Stimulated activated naive CD8-positive, alpha-beta T cell treated with anti-CD3 and anti-CD28 coated beads, Interleukin-15, Interleukin-2, amounts not matched to agents 100 U/mL and 50 U/mL, for 24 hours (primary cell): ENCODE results near the gene MRPL49.
A peak's percentile ranks its signal among the peaks of the same experiment; 100 is the strongest.

Experiments
- ATAC-seq: fragments of 150-1000 bp; cut with Tn5 transposase; one replicate; pipeline ENCODE4 v1.10.0; 2021
- DNase-seq: peaks from one replicate; pipeline ENCODE4 v3.0.0; 2021

The MRPL49 gene

DNA sequence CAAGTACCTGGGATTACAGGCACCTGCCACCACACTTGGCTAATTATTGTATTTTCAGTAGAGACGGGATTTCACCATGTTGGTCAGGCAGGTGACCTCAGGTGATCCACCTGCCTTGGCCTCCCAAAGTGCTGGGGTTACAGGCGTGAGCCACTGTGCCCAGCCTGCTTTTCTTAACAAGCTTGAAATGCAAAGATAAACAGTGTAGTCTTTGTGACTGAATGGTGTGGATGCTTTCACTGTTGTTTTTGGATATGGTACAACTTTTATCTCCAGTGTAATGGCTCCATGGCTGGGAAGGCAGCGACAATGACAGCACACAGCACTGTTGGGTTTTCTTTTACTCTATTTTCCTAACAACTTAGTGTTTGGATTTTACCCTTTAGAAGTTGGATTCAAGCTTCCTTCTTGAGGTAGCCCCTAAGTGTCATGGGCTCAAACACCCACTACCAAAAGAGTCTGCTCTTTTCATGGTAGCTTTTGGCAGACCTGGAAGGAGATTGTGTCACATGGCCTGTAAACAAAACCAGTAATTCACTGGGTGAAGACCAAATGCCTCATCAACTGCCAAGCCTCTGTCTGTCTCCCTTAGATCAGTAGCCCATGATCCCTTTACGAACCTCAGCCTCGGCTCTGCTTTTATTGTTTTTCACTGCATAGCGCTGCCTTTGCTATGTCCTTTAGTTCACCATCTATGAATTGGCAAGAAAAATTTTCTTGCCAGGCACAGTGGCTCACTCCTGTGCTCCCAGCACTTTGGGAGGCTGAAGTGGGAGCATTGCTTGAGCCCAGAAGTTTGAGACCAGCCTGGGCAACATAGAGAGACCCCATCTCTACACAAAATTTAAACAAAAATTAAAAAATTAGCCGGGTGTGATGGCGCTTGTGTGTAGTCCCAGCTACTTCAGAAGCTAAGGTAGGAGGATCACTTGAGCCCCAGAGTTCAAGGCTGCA lies 19.7 kb upstream of the MRPL49 start:
- no peak for DNase-seq
- ATAC-seq, result no peak

DNA sequence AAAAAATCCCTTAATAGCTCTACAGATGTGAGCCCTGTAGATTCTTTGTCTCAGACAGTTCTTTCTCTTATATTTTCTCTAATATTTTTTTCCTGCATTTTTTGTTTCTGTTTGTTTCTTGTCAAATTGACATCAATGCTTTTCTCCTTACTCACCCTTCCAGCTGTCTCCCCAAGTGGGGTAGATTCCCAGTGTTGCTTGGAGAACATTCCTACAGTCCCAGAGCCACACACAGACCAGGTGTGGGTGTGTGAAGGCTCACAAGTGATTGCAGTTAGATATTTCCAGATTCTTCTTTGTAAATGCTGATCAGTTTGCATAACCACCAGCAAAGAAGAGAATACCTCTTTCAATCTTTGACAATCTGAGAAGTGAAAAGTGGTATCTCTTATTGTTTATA lies 18.6 kb upstream of the MRPL49 start:
- DNase-seq (no peak), ATAC-seq (no peak)

DNA sequence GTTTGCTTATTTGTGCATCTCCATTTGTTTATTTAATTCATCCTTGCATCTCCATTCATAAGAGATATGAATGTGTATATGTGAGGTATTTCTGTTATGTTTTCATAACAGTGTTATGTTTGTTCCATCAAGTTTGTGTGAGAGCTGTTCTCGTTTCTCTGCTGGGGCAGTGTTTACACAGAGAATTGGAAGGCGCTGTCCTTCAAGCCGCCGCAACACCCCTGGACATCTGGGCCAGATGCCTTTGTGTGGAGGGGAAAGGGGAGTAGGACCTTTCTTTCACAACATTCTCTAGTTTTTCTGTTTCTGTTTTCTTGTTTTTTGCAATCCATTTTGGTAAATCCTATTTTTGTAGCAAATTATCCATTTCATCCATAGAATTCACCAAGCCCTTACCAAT lies 17.5 kb upstream of the MRPL49 start:
- no peak for ATAC-seq

DNA sequence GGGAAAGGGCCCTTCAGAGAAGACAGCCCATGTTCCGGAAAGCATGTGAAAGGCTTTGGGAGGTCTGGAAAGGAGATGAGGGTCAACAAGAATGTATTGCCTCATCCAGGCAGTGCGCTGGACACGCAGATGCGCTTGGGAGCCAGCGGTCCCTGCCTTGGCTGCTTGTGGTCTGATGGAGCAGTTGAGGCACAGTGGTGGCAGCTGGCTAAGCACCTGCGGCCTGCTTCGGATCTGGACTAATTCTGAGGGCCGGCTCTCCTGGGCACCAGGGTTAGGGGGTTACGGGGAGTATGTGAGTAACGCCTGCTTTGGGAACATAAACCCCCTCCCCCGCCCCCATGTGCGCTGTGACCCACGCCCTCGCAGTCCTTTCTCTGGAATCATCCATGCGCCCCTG lies 15.0 kb upstream of the MRPL49 start:
- ATAC-seq (no peak), DNase-seq (no peak)

More for the DNA sequence above, 17.5 kb upstream of the MRPL49 start:
- DNase-seq, result no peak

DNA sequence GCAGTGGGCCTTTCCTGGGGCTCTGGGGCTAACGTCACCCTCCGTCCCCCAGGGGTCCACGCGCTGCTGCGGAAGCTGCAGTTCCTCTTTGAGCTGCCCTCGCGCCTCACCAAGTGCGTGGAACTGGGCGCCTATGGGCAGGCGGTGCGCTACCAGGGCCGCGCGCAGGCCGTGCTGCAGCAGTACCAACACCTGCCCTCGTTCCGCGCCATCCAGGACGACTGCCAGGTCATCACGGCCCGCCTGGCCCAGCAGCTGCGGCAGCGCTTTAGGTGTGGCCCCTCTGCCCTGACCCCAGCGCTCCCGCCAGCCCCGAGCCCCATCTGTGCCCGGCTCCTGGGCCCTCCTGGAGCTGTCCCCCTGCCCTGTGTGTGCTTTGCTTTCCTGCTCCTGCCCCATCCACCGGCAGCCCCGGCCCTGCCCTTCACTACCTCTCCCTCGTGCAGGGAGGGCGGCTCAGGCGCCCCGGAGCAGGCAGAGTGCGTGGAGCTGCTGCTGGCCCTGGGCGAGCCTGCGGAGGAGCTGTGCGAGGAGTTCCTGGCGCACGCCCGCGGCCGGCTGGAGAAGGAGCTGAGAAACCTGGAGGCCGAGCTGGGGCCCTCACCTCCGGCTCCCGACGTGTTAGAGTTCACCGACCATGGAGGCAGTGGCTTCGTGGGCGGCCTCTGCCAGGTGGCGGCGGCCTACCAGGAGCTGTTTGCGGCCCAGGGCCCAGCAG lies 14.2 kb upstream of the MRPL49 start:
- ATAC-seq, result no peak
- DNase-seq, result no peak

DNA sequence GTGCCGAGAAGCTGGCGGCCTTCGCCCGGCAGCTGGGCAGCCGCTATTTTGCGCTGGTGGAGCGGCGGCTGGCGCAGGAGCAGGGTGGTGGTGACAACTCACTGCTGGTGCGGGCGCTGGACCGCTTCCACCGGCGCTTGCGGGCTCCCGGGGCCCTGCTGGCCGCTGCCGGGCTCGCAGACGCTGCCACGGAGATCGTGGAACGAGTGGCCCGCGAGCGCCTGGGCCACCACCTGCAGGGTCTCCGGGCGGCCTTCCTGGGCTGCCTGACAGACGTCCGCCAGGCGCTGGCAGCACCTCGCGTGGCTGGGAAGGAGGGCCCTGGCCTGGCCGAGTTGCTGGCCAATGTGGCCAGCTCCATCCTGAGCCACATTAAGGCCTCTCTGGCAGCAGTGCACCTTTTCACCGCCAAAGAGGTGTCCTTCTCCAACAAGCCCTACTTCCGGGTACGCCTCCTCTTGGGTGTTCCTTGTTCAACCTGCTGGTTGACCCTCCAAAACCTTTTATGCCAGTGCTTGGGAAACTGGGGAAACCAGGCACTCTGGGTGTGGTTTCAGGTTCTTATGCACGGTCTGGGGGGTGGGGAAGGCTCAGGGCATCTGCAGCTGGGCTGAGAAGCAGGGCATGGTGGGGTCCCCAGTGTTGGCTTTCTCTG lies 13.5 kb upstream of the MRPL49 start:
- DNase-seq (no peak), ATAC-seq (no peak)

DNA sequence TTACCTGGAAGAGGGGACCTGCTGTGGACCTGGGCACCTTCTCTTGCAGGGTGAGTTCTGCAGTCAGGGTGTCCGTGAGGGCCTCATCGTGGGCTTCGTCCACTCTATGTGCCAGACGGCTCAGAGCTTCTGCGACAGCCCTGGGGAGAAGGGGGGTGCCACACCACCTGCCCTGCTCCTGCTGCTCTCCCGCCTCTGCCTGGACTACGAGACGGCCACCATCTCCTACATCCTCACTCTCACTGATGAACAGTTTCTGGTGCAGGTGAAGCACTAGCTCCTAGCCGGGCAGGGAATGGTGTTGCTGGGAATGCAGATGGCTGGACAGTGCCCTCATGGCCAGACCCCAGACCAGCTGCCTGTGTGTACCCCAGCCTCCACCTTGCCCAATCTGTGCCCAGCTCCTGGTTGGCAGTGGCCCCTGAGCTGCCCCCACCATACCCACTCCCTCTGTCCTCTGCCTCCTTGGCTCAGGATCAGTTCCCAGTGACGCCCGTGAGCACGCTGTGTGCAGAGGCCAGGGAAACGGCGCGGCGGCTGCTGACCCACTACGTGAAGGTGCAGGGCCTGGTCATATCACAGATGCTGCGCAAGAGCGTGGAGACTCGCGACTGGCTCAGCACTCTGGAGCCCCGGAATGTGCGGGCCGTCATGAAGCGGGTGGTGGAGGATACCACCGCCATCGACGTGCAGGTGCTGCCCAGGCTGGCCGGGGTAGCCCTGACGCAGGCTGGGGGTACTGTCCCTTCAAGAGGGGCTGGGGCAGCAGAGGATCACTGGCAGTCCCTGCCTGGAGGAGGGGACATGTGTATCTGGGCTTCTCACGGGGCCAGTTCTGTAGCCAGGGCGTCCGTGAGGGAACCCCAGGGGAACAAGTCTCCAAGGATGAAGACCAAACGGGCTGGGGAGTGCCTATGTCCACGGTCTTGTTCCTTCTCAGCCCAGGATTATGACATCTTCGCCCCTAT lies 12.6 kb upstream of the MRPL49 start:
- DNase-seq, result no peak
- no peak for ATAC-seq

DNA sequence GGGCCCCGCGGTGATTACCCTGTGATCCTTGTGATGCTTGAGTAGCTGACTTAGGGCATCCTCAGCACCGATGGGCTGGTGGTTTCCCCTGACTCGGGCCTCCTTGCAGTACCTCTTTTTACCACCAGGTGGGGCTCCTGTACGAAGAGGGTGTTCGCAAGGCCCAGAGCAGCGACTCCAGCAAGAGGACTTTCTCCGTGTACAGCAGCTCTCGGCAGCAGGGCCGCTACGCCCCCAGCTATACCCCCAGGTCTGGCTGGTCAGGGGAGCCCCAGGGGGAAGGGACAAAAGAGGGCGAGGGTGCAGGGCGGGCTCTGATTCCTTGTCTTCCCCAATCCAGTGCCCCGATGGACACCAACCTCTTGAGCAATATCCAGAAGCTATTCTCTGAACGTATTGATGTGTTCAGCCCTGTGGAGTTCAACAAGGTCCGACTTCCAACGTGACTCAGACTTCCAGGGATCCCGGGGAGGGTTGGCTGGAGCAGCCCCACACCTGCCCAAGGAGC lies 11.7 kb upstream of the MRPL49 start:
- DNase-seq, result peak; percentile 99
- peak; percentile 52 for ATAC-seq

DNA sequence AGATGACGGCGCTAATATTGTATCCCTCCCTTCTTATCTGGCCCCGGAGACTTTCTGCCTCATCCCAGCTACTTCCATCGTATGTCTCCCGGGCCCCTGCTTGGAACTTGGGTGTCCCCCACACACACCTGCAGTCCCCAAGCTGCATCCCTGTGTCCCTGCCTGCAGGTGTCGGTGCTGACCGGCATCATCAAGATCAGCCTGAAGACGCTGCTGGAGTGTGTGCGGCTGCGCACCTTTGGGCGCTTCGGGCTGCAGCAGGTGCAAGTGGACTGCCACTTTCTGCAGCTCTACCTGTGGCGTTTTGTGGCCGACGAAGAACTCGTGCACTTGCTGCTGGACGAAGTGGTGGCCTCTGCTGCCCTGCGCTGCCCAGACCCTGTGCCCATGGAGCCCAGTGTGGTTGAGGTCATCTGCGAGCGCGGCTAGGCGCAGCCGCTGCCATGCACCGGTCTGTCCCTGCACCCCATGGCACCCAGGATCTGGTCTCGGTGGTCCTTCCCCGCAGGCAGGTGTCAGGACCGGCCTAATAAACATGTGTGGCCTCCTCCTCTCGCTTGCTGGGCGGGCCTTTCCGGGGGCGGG lies 10.9 kb upstream of the MRPL49 start:
- DNase-seq (no peak), ATAC-seq (no peak)

DNA sequence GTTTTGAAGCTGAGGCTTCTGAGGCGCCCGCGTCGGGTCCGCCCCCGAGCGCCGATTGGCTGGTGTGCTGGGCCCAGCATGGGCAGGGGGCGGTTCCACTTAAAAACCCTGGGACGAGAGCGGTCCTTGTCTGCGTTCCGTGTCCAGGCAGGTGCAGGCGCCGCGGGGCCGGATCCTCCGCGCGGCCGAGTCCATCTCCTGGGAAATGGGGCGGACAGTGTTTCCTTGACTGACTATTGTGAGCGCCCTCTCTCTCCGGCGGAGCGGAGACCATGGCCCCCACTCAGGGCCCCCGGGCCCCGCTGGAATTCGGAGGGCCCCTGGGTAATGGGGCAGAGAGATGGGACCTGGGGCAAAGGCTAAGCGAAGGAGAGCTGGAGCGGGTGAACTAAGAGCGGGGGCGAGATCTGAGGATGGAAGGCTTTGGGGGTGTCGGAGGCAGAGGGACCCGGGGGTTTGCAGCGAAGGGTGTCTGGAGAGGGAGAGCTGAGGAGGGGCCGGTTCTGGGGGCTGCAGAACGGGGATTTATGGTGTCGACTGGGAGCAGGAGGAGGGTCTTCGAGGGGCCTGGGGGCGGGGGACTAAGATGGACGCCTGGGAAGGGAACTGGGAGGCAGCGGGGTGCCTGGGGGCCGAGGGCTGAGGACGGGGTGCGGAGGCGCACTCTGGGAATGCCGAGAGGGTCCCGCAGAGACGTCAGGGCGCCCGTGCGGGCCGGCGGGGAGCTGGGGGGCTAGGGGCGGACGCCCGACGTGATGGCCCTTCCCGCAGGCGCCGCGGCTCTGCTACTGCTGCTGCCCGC lies 10.2 kb upstream of the MRPL49 start, which contains the start of gene TM7SF2:
Gene TM7SF2, plus strand, starts transcription at position 129 of the 802 bp plus-strand sequence. Its CDS starts 144 bp downstream, at position 273.
- peak; percentile 97 for DNase-seq
- ATAC-seq, result peak; percentile 79

DNA sequence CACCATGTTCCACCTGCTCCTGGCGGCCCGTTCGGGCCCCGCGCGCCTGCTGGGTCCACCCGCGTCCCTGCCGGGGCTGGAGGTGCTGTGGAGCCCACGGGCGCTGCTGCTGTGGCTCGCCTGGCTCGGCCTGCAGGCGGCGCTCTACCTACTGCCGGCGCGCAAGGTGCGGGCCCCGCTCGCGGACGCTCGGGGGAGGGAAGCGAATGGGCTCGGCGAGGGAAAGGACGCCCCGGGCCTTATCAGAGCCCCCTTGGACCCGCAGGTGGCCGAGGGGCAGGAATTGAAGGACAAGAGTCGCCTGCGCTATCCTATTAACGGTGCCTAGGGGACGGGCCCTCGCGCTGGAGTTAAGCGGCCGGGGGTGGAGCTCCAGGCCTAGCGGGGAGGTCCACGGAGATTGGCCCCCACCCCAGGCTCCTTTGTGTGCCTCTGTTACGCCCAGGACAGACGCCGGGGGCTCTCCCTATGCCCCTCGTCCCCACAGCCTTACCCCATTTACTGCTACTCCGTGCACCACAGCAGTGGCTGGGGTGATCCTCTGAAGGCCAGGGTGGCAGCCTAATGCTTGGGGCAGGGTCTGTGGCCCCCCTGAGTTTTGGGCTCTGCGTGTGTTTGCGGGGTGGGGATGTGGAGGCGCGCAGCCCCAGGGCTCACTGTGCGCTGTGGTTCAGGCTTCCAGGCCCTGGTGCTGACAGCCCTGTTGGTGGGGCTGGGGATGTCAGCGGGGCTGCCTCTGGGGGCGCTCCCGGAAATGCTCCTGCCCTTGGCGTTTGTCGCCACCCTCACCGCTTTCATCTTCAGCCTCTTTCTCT lies 9.4 kb upstream of the MRPL49 start:
- DNase-seq, result peak; percentile 82

DNA sequence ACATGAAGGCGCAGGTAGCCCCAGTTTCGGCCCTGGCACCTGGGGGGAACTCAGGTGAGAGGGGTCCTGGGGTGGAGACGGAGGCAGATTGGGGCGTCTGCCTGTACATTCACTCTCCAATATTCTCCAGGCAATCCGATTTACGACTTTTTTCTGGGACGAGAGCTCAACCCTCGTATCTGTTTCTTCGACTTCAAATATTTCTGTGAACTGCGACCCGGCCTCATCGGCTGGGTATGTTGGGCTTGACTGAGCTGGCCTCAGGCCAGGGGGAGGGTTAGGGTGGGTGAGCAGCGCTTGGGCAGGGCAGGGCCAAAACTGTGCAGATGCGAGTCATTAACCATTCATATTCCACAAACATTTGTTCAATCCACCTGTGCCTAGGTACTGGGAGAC lies 8.8 kb upstream of the MRPL49 start:
- ATAC-seq, result no peak
- DNase-seq, result no peak

More for the DNA sequence above, 9.4 kb upstream of the MRPL49 start:
- peak; percentile 26 for ATAC-seq

DNA sequence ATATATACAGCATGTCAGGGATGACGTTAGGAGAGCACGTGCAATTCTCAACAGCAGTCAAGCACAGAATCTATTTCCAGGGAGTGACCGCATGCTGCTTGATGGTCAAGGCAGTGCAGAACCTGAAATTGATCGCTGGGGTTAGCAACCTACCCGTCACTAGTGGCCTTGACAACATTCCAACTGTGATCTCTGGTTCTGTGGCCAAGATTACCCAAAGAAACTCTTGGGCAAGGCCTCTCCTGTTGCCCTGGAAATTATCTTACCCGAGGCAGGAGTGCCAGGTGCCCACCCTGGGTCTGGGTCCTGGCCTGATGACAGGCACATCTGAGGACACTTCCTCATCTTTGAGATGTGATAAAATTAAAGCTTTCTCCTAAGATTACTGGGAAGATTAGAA lies 8.3 kb upstream of the MRPL49 start:
- no peak for DNase-seq
- ATAC-seq, result no peak

DNA sequence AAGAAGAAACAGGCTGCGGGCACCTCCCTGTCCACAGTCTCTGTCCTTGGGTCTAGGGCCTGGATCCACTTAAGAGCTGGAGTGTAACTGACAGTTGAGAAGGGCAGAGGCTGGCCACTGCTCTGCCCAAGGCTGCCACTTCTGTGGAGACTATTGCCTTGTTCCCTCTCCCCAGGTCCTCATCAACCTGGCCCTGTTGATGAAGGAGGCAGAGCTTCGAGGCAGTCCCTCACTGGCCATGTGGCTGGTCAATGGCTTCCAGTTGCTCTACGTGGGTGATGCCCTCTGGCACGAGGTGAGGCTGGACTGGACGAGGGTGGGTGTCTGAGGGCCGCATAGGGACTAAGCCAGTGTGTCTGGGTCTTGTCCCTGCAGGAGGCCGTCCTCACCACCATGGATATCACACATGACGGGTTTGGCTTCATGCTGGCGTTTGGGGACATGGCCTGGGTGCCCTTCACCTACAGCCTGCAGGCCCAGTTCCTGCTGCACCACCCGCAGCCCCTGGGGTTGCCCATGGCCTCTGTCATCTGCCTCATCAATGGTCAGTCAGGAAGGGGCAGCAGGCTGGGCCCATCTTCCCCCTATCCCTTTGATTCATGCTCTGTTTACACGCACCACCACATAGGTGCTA lies 7.5 kb upstream of the MRPL49 start:
- DNase-seq (no peak), ATAC-seq (no peak)

DNA sequence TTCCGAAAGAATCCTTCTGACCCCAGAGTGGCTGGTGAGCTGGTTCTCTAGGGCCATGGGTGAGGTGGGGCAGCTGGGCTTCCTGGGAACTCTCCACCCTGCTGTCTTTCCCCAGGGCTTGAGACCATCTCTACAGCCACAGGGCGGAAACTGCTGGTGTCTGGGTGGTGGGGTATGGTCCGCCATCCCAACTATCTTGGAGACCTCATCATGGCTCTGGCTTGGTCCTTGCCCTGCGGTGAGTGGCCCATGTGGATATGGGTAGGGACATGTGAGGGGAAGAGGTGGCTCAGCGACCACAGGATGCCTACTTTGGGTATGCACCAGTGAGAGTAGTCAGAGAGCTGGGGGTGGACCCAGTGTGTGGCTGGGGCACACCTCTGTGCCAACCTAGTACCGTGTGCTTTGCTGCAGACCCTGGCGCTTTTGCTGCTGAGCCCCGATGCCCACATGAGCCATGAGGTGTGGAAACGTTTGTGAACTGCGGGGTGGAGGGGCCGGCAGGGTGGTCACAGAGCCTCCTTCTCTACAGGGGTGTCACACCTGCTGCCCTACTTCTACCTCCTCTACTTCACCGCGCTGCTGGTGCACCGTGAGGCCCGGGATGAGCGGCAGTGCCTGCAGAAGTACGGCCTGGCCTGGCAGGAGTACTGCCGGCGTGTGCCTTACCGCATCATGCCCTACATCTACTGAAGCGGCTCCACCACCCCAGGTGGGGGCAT lies 6.6 kb upstream of the MRPL49 start:
- ATAC-seq, result no peak

DNA sequence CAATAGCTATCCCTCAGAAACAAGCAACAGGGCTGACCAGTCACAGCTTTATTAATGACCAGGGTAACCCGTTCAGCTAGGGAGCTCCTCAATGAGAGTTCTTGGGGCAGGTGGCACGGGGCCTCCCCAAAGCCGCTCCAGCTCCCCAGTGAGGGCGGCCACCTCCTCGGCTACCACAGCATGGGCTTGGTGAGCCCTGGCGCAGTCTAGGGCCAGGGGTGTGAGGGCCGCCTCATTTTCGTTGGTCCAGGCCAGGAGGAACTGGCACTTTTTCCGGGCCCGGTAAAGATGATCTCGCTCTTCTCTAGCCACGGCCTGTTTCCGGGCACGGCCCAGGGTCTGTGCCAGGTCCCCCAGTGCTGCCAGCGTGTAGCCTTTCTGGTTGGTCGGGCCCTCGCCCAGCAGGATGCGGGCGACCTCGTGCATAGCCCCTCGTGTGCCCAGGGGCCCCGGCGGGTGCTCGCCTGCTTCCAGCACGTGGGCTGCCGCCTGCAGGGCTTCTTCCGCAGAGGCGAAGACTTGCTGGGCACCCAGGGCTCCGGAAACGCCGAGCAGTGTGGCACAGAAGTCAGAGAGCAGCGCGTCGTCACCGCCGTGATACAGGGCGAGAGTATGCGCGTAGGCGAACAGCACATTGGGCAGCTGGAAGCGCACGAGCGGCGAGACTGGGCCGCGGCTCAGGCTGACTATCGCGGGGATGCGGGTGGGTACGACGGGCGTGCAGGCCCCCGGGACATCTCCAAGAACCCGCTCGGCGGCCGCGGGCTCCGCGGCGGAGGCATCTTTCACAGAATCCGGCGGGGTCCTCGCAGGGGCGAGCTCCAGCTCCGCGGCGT lies 5.5 kb upstream of the MRPL49 start:
- DNase-seq (peak; percentile 67), ATAC-seq (peak; percentile 14)

More for the DNA sequence above, 6.6 kb upstream of the MRPL49 start:
- DNase-seq, result peak; percentile 26
